HepG2 (cell line): ENCODE measurements around the gene ADARB2. TPM values are rescaled to one million over a fixed set of nuclear protein-coding genes. Genes with fewer than 3 reads are reported as not detected.

ENCODE experiments used
- ATAC-seq: fragments of 200-7000 bp; cut with Tn5 transposase; 3 replicates; pipeline ENCODE4 v1.9.1; 2020; ENCODE audit warnings: mild to moderate bottlenecking, moderate library complexity
- BruUV-seq: library from RNA; stranded (reverse); fragments of 400-500 nt; replicated peaks from 2 replicates; lab custom pipeline; 2021; lab: Mats Ljungman, UMichigan
- CTCF ChIA-PET: fragments of 300-600 bp; formaldehyde crosslinking; extraction: SDS; loops from one replicate; lab custom pipeline; 2021; ENCODE audit warnings: low total read pairs, inconsistent platforms, low intra/inter-chr PET ratio; lab: Yijun Ruan, JAX
- POLR2A ChIA-PET: fragments of 350-600 bp; sonication (Branson Sonifier 250); formaldehyde crosslinking; loops from one replicate; lab custom pipeline; 2020; ENCODE audit warnings: antibody characterized with exemption, inconsistent platforms; lab: Yijun Ruan, JAX
- DNase-seq: peaks from one replicate; pipeline ENCODE4 v3.0.0-alpha.2; 2015; ENCODE audit warnings: low spot score
- FAIRE-seq: peaks from 3 replicates; lab custom pipeline; 2011; peaks lifted over from hg19 to GRCh38; lab: Jason Lieb, UNC
- H2AFZ ChIP-seq: one replicate; pipeline ENCODE4 v1.6.1; 2011; ENCODE audit warnings: low read length, inconsistent platforms
- H3K27ac ChIP-seq: fragments of 300-600 bp; 3 replicates; pipeline ENCODE4 v1.8.0; 2011; ENCODE audit warnings: mixed run types, mild to moderate bottlenecking, mixed read lengths, low read length, inconsistent platforms; ENCODE audit not compliant: insufficient read depth; ENCODE audit errors: extremely low read length
- H3K27me3 ChIP-seq, 2 experiments: fragments of 200-600 bp in 1 of 2; 2 replicates in 1 of 2; 3 replicates in 1 of 2; pipeline versions ENCODE4 v1.6.0 to v1.8.0; 2011; ENCODE audit warnings: low read length in 2 of 2, mild to moderate bottlenecking in 2 of 2, moderate library complexity in 2 of 2, inconsistent platforms in 1 of 2; ENCODE audit not compliant: insufficient read depth in 2 of 2, control insufficient read depth in 1 of 2
- H3K36me3 ChIP-seq, 2 experiments: fragments of 200-600 bp in 1 of 2; replicated peaks in 1 of 2; 2 replicates in 1 of 2; 3 replicates in 1 of 2; pipeline versions ENCODE4 v1.5.1 to v1.8.0; 2011; ENCODE audit warnings: low read length in 2 of 2, inconsistent platforms in 1 of 2; ENCODE audit not compliant: insufficient read depth in 2 of 2, control insufficient read depth in 1 of 2
- H3K4me1 ChIP-seq: 2 replicates; pipeline ENCODE4 v1.5.1; 2012; ENCODE audit warnings: low read length, inconsistent platforms; ENCODE audit not compliant: insufficient read depth
- H3K4me2 ChIP-seq: 2 replicates; pipeline ENCODE4 v1.6.0; 2011; ENCODE audit warnings: low read depth, low read length, inconsistent platforms
- H3K4me3 ChIP-seq, 3 experiments: fragments of 200-600 bp in 1 of 3; sonication (generic), shearing (Covaris generic) in 1 of 3; replicated peaks in 1 of 3; 2 replicates each; pipeline ENCODE4 v1.5.1; 2011 to 2016; ENCODE audit warnings: low read length in 3 of 3, inconsistent platforms in 2 of 3, low read depth in 2 of 3, mild to moderate bottlenecking in 2 of 3, control low read depth in 1 of 3, mixed read lengths in 1 of 3; ENCODE audit not compliant: insufficient read depth in 1 of 3
- H3K79me2 ChIP-seq: one replicate; pipeline ENCODE4 v1.6.1; 2011; ENCODE audit warnings: low read length, inconsistent platforms; ENCODE audit not compliant: insufficient read depth
- H3K9ac ChIP-seq: 2 replicates; pipeline ENCODE4 v1.6.0; 2011; ENCODE audit warnings: mild to moderate bottlenecking, low read depth, low read length, inconsistent platforms; ENCODE audit not compliant: insufficient read depth
- H3K9me3 ChIP-seq: 2 replicates; pipeline ENCODE4 v1.5.1; 2012; ENCODE audit warnings: mild to moderate bottlenecking, low read length
- H4K20me1 ChIP-seq: 2 replicates; pipeline ENCODE4 v1.6.0; 2011; ENCODE audit warnings: inconsistent platforms, mild to moderate bottlenecking, low read length, moderate library complexity; ENCODE audit not compliant: insufficient read depth
- EEA1 ChIP-seq: sonication (generic); formaldehyde crosslinking; IDR thresholded peaks from 2 replicates; pipeline ENCODE4 v1.5.1; 2020; ENCODE audit warnings: mild to moderate bottlenecking, missing genetic modification reagents, borderline replicate concordance
- GPN1 ChIP-seq: sonication (generic); formaldehyde crosslinking; IDR thresholded peaks from 2 replicates; pipeline ENCODE4 v1.5.1; 2020; ENCODE audit warnings: missing genetic modification reagents, borderline replicate concordance
- JUNB ChIP-seq: sonication (generic); formaldehyde crosslinking; IDR thresholded peaks from 2 replicates; pipeline ENCODE4 v1.8.0; 2022; ENCODE audit warnings: missing genetic modification reagents, mild to moderate bottlenecking, borderline replicate concordance
- KDM5A ChIP-seq: fragments of 200-600 bp; sonication (generic); IDR thresholded peaks from 2 replicates; pipeline ENCODE4 v1.7.0; 2018; ENCODE audit warnings: antibody characterized with exemption, mild to moderate bottlenecking, low read length, borderline replicate concordance
- SP2 ChIP-seq: sonication (generic); formaldehyde crosslinking; IDR thresholded peaks from 2 replicates; pipeline ENCODE4 v1.5.1; 2020; ENCODE audit warnings: mild to moderate bottlenecking, missing genetic modification reagents
- TAF1 ChIP-seq: sonication (generic); formaldehyde crosslinking; IDR thresholded peaks from 2 replicates; pipeline ENCODE4 v1.4.0; 2020; ENCODE audit warnings: missing genetic modification reagents
- YEATS4 ChIP-seq: sonication (generic); formaldehyde crosslinking; IDR thresholded peaks from 2 replicates; pipeline ENCODE4 v1.4.0; 2020; ENCODE audit warnings: missing genetic modification reagents, borderline replicate concordance
- ZBTB7A ChIP-seq: sonication (generic); formaldehyde crosslinking; IDR thresholded peaks from 2 replicates; pipeline ENCODE4 v1.8.0; 2022; ENCODE audit warnings: mild to moderate bottlenecking, missing genetic modification reagents
- ZFY ChIP-seq: sonication (generic); formaldehyde crosslinking; IDR thresholded peaks from 2 replicates; pipeline ENCODE4 v1.4.0; 2020; ENCODE audit warnings: missing genetic modification reagents
- ZNF235 ChIP-seq: sonication (generic); formaldehyde crosslinking; IDR thresholded peaks from 2 replicates; pipeline ENCODE4 v1.8.1; 2023; ENCODE audit warnings: mild to moderate bottlenecking, missing genetic modification reagents, borderline replicate concordance
- ZNF678 ChIP-seq: sonication (generic); formaldehyde crosslinking; IDR thresholded peaks from 2 replicates; pipeline ENCODE4 v1.4.0; 2020; ENCODE audit warnings: mild to moderate bottlenecking, missing genetic modification reagents
- WGBS: methylation state at CpG from one replicate; pipeline ENCODE4 v1.1.6; 2017; ENCODE audit warnings: low lambda C conversion rate; 5-methylcytosine and 5-hydroxymethylcytosine counted together
- in situ Hi-C: cut with HindIII; loops from 2 replicates; pipeline ENCODE4 v1.10.0; 2017; ENCODE audit warnings: low pct_unique_long_range_greater_than_20kb; ENCODE audit not compliant: extremely low pct_ligation_motif_present
- intact Hi-C: fragments of 100-400 bp; cut with micrococcal nuclease; formaldehyde crosslinking; loops from one replicate; pipeline ENCODE4 v1.10.0; 2022; ENCODE audit not compliant: unreplicated experiment
- polyA plus RNA-seq, 8 experiments: library from polyadenylated mRNA; depleted of rRNA in 3 of 8; stranded (reverse) in 7 of 8; unstranded in 1 of 8; fragments of >200 nt; fragmentation: Illumina TruSeq in 4 of 8; extraction: Trizol in 4 of 8; gene quantifications; 2 replicates each; pipeline versions ENCODE4 v1.2.1 to v1.2.3, GENCODE V29; 2011 to 2016; ENCODE audit warnings: low read depth in 4 of 8, missing spikeins in 1 of 8, mixed read lengths in 1 of 8; ENCODE audit not compliant: insufficient read depth in 1 of 8
- total RNA-seq, 5 experiments: library from RNA; depleted of rRNA; stranded (reverse); fragments of >200 nt; fragmentation: Illumina TruSeq; extraction: Trizol; gene quantifications; 2 replicates each; pipeline ENCODE4 v1.2.3, GENCODE V29; 2016; ENCODE audit warnings: low read depth in 1 of 5
- TF ChIP-seq, protein P1 (sequence below): sonication (generic); formaldehyde crosslinking; IDR thresholded peaks from 2 replicates; pipeline ENCODE4 v1.8.0; 2023; ENCODE audit warnings: mild to moderate bottlenecking, missing genetic modification reagents
- TF ChIP-seq, protein P2 (sequence below), 2 experiments: sonication (generic) in 1 of 2; formaldehyde crosslinking in 1 of 2; IDR thresholded peaks; 2 replicates each; pipeline versions ENCODE4 v1.6.1 to v1.9.0; 2014 to 2022; ENCODE audit warnings: antibody characterized with exemption in 1 of 2, borderline replicate concordance in 1 of 2, inconsistent platforms in 1 of 2, low read depth in 1 of 2, missing genetic modification reagents in 1 of 2
- TF ChIP-seq, protein P3 (sequence below): sonication (generic); formaldehyde crosslinking; IDR thresholded peaks from 2 replicates; pipeline ENCODE4 v1.5.0; 2020; ENCODE audit warnings: mild to moderate bottlenecking, missing genetic modification reagents

Gene ADARB2
- total and polyA plus RNA-seq, 2 of the 13 experiments (the other 11 are each of a cell fraction or from before 2014, with no cell fraction given), result not detected

DNA sequence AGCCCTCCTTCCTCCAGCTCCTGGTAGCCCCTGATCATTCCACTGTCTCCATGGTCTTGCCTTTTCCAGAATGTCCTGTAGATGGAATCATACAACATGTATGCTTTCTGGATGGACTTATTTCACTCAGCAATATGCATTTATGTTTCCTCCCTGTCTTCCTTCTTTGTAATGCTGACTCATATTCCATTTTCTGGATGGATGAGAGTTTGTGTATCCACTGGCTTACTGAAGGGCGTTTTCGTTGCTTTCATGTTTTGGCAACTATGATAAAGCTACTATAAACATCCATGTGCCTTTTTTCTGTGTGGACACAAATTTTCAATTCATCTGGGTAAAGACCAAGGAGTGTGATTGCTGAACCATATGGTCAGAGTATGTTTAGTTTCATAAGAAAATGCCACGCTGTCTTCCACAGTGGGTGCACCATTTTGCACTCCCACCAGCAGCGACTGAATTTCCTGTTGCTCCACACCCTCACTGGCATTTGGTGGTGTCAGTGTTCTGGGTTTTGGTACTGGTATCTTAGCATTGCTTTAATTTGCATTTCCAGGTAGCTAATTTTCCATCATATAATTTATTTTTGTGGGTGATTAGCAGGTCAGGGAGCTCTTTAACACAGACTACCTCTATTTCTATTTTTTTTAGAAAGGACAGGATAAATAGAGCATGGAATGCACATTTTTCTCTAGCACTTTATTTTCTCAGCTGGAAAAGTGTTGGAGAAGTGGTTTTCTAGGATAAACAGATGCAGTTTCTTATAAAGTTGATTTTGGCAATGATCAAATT lies 429.0 kb downstream of the ADARB2 start:
- no peak for ATAC-seq
- H3K79me2 ChIP-seq, result no peaks in the 10 kb centered on the region
- no peak overlapping the region for H2AFZ ChIP-seq
- POLR2A ChIA-PET, result no interaction called here
- H3K4me1 ChIP-seq, result no peaks in the 10 kb centered on the region
- intact Hi-C loops, result no loop called here
- FAIRE-seq, result no peak
- no peak overlapping the region for H3K4me2 ChIP-seq
- no TSS peak for BruUV-seq
- H3K27ac ChIP-seq, result no peak overlapping the region
- CTCF ChIA-PET, result no interaction called here
- no peaks in the 10 kb centered on the region for H3K36me3 ChIP-seq
- no peak for DNase-seq
- H3K9ac ChIP-seq, result no peak overlapping the region
- WGBS, result 0% methylated on average over 4 of the region's 4 CpGs
- no peak overlapping the region for H3K4me3 ChIP-seq
- H3K27me3 ChIP-seq, result peaks cover 2 to 36% of the 10 kb centered on the region in 2 experiments; a peak in 2 of 5 replicates
- no peaks in the 10 kb centered on the region for H3K9me3 ChIP-seq
- no peaks in the 10 kb centered on the region for H4K20me1 ChIP-seq
- in situ Hi-C loops, result no loop called here
- TF ChIP-seq KDM5A (no peak), ZNF678 (no peak), JUNB (CRISPR knock-in tag) (no peak), EEA1 (CRISPR knock-in tag) (no peak), ZNF235 (CRISPR knock-in tag) (no peak), ZFY (CRISPR knock-in tag) (no peak), YEATS4 (CRISPR knock-in tag) (no peak), GPN1 (CRISPR knock-in tag) (no peak), SP2 (CRISPR knock-in tag) (no peak), ZBTB7A (CRISPR knock-in tag) (no peak), TAF1 (CRISPR knock-in tag) (no peak)
- TF ChIP-seq, protein P1, sequence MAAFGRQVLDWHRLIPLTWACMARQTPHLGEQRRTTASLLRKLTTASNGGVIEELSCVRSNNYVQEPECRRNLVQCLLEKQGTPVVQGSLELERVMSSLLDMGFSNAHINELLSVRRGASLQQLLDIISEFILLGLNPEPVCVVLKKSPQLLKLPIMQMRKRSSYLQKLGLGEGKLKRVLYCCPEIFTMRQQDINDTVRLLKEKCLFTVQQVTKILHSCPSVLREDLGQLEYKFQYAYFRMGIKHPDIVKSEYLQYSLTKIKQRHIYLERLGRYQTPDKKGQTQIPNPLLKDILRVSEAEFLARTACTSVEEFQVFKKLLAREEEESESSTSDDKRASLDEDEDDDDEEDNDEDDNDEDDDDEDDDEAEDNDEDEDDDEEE (CRISPR knock-in tag), result no peak
- TF ChIP-seq, protein P2, sequence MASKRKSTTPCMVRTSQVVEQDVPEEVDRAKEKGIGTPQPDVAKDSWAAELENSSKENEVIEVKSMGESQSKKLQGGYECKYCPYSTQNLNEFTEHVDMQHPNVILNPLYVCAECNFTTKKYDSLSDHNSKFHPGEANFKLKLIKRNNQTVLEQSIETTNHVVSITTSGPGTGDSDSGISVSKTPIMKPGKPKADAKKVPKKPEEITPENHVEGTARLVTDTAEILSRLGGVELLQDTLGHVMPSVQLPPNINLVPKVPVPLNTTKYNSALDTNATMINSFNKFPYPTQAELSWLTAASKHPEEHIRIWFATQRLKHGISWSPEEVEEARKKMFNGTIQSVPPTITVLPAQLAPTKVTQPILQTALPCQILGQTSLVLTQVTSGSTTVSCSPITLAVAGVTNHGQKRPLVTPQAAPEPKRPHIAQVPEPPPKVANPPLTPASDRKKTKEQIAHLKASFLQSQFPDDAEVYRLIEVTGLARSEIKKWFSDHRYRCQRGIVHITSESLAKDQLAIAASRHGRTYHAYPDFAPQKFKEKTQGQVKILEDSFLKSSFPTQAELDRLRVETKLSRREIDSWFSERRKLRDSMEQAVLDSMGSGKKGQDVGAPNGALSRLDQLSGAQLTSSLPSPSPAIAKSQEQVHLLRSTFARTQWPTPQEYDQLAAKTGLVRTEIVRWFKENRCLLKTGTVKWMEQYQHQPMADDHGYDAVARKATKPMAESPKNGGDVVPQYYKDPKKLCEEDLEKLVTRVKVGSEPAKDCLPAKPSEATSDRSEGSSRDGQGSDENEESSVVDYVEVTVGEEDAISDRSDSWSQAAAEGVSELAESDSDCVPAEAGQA (IDR thresholded peaks at IDR 0.05; ENCODE audit: low read depth), result no peak
- TF ChIP-seq, protein P2 (CRISPR knock-in tag; IDR thresholded peaks at IDR 0.05; ENCODE audit: borderline replicate concordance), result no peak
- TF ChIP-seq, protein P3, sequence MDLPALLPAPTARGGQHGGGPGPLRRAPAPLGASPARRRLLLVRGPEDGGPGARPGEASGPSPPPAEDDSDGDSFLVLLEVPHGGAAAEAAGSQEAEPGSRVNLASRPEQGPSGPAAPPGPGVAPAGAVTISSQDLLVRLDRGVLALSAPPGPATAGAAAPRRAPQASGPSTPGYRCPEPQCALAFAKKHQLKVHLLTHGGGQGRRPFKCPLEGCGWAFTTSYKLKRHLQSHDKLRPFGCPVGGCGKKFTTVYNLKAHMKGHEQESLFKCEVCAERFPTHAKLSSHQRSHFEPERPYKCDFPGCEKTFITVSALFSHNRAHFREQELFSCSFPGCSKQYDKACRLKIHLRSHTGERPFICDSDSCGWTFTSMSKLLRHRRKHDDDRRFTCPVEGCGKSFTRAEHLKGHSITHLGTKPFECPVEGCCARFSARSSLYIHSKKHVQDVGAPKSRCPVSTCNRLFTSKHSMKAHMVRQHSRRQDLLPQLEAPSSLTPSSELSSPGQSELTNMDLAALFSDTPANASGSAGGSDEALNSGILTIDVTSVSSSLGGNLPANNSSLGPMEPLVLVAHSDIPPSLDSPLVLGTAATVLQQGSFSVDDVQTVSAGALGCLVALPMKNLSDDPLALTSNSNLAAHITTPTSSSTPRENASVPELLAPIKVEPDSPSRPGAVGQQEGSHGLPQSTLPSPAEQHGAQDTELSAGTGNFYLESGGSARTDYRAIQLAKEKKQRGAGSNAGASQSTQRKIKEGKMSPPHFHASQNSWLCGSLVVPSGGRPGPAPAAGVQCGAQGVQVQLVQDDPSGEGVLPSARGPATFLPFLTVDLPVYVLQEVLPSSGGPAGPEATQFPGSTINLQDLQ (CRISPR knock-in tag), result no peak
